Dedifferentiated amniotic fluid mesenchymal stem cell (primary cell): Measurements from ENCODE around the gene CPNE5.

Source experiments
- DNase-seq: peaks from one replicate; pipeline ENCODE4 v3.0.0-alpha.2; 2016; ENCODE audit errors: extremely low spot score

CPNE5 gene

GRCh38 chr6:36857325-36857724 lies 18.1 kb upstream of the CPNE5 start:
- no peak for DNase-seq

DNA sequence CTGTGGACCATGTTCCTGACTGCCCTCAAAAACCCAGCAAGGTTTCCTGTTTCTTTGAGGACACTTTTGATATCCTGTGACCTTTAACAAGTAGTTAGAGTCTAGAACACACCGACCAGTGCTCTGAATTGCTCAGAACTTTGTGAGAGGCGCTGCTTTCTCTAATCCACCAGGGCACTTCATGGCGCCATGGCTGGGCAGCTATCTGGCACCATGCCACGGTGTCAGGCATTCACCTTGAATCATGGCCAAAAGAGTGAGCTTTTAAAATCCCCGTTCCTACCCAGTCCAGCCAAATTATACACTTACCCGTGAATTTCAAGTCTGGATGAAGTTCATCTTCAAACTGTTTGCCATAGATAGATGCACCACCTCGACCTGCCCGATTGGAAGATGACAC lies 17.0 kb upstream of the CPNE5 start:
- no peak for DNase-seq

DNA sequence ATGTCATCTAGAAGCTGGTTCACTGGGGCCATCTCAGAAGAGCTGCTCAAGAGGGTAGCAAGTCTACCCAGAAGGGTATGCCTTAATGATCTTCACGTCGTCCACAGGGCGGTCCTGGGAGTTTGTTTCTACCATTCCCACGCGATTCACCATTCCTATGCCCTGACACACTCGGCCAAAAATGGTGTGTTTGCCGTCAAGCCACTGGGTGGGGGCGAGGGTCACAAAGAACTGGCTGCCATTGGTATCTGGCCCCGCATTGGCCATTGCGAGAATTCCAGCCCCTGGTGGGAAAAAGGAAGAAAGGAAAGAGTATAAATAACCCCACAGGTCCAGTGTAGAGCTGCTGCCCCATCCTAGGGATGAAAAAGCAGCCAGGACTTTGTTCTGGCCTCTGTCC lies 16.5 kb upstream of the CPNE5 start:
- no peak for DNase-seq

GRCh38 chr6:36853325-36853724 lies 14.1 kb upstream of the CPNE5 start:
- DNase-seq, result peak; percentile 75

DNA sequence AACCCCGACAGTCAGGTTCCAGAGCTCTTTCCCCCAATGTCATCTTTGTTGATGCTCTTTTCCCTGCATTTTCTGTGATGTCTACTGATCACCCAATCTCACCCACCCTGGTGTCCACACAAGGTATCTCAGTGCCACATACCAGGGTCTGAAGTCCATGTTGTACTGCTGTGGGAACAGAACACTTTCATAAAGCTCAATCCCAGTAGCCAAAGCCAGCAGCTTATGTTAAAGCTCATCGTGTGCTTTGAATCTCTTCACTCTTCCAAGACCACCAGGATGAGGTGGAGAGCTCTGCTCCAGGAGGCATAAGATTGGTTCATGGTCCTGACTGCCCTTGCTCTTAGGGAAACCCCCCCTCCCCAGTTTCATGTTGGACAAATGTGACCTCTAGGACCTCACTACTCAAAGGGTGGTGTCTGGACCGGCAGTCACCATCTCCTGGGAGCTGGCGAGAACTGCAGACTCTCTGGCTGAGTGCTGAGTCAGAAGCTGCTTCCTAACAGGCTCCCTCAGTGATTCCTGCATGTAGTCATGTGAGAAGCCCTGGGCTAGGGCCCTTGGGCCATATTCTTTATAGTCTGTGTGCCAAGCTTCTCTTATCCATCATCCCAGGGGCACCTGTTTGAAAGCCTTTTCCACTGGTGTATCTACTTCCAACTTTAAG lies 13.4 kb upstream of the CPNE5 start:
- DNase-seq, result no peak

- DNase-seq, result no peak
These were observed 12.4 kb upstream of the CPNE5 start for GRCh38 chr6:36851626-36852025.

GRCh38 chr6:36851149-36851614 lies 11.9 kb upstream of the CPNE5 start:
- DNase-seq, result peak; percentile 54

- DNase-seq, result no peak
These were observed 10.8 kb upstream of the CPNE5 start for GRCh38 chr6:36850021-36850420.

DNA sequence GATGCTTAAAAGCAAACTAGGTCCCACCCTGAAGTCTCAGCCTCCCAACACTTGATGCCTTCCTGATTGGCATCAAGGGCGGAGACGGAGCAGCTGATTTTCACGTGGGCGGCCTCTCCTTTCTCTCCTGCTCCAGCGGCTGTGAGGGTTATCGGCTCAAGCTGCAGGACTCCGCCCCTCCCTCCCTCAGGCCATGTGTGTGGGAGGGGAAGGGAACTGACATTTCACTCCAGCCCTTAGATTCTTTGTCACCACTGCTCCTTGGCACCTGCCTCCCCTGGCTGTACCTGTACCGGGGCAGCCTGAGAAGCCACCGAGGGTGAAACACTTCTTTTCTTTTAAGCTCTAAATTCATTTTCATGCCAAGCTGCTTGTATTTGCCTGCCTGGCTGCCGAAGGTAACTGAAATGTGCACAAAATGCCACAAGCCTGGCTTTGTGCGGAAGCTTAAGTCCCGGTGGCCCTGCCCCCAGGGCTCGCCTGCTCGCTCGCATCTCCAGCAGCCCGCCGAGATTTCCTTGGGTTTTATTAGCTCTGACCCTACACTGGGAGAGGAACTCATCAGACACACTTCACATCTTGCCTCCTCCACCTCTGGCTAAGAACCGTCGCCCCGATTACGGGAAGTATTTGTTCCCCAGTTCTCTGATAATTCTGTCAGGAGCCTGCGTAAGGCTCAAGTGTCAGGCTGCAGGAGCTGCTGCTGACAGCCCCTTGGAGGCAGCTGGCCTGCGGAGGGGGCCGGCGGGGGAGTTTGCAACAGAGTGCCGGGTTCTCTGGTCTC lies 9.6 kb upstream of the CPNE5 start:
- no peak for DNase-seq

GRCh38 chr6:36847991-36848390 lies 8.7 kb upstream of the CPNE5 start:
- DNase-seq, result no peak

GRCh38 chr6:36847152-36847551 lies 7.9 kb upstream of the CPNE5 start:
- DNase-seq, result no peak

GRCh38 chr6:36845233-36845632 lies 6.0 kb upstream of the CPNE5 start:
- no peak for DNase-seq

DNA sequence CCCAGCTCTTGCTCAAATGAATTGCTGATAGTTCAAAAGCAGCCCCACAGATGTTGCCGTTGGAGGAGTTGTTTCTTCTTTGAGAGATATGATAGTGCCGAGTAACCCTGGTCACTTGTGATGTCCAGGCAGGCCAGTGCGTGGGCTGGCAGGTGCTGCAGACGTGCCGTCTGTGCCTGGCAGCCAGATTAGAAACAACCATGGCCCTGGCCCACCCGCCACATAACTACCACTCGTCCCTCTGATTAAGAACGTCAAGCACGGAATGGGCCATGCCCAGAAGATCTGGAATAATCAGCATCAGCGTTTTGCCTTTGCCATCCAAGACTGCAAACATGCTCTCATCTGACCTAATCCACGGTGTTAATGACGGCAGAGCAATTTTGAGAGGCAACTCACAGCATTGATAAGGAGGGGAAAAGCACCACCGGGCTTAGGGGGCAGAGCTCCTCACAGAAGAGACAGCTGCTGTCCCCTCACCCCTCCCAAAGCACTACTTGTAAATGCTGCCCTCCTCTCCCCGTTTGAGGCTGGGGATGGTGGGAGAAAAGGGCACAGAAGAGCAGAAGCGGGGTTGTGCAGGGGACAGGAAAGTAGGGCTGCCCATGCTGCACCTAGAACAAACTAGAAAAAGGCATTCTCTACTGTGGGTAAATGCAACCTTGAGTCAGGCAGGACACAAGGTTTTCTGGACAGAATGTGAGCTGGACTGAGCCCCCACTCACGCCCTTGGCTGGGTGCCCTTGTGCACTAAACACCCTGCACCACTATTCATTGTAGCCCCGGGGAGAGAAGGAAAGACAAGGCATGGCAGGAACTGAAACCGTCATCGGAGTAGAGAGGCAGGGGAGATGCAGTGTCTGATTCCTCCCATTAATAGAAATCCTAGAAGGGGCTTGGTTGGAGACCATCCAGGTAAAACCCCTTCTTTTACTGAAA lies 5.3 kb upstream of the CPNE5 start:
- no peak for DNase-seq

GRCh38 chr6:36843170-36843569 lies 3.9 kb upstream of the CPNE5 start:
- no peak for DNase-seq

GRCh38 chr6:36841756-36842155 lies 2.5 kb upstream of the CPNE5 start:
- DNase-seq, result no peak

- DNase-seq, result no peak
These were observed 1.5 kb upstream of the CPNE5 start for GRCh38 chr6:36840432-36841403.

GRCh38 chr6:36839749-36840431 lies 646 bp upstream of the CPNE5 start:
- DNase-seq, result peak; percentile 17

GRCh38 chr6:36837686-36838085 lies 1.6 kb downstream of the CPNE5 start:
- DNase-seq, result no peak

DNA sequence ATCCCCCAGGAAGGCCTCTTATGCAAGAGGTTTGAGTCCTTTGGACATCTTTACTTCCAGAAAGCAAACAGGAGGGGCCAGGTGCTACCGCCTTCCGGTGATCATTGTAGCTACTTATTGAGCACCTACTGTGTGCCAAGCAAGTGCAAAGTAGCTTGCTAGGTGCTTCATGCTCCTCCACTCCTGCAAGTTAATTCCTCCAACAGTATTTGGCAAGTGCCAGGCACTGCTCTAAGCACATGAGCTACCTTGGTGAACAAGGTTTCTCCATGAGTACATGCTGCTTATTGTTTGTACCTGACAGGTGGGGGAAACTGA lies 2.3 kb downstream of the CPNE5 start:
- DNase-seq, result no peak

GRCh38 chr6:36836111-36837021 lies 2.9 kb downstream of the CPNE5 start:
- no peak for DNase-seq
